VCaP (cell line): ENCODE results near the gene SLX9.

Experiments used
- H3K27ac ChIP-seq: fragments of 450-650 bp; 2 replicates; pipeline ENCODE4 v1.5.1; 2017
- TF ChIP-seq, protein P1 (sequence below): fragments of 450-650 bp; conservative IDR thresholded peaks from 2 replicates; pipeline ENCODE4 v1.5.1; 2017; ENCODE audit warnings: mild to moderate bottlenecking, moderate library complexity

SLX9 gene

DNA sequence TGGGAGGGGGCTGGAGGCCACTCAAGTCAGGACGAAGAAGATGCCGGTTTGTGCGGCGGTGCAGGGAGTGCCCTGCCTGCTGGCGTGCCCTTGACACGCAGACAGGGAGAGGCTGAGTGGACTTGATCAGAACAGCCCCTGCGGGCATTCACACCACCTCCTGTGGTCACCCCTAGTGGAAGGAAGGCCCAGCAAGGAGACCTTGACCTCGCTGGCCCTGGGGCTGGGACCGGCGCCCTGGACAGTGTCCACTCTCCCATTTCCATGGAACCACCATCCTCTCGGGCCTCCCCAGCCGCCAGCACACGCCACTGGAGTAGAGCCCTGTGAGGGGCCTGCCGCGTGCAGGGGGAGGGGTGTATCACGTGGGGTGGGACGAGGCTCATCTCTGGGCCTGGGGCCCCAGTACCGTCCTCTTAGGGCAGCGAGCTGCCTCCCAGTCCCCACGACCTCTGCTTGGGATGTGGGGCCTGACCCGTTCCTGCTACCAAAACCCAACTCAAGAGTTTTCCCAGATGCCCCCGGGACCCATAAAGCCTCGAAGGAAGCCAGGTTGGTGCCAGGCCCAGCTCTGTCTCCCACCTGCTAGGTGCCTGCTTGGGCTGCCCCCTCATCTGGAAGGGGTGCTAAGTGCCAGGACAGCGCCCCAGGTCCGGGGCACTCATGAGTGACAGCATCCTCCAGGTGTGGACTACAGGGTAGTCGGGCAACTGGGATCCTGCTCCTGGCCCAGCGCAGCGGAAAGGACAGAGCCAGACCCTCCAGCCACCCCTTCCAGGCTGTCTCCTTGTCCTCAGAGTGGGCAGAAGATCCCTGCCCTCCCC, 62.8 kb downstream of the SLX9 start:
- TF ChIP-seq, protein P1, sequence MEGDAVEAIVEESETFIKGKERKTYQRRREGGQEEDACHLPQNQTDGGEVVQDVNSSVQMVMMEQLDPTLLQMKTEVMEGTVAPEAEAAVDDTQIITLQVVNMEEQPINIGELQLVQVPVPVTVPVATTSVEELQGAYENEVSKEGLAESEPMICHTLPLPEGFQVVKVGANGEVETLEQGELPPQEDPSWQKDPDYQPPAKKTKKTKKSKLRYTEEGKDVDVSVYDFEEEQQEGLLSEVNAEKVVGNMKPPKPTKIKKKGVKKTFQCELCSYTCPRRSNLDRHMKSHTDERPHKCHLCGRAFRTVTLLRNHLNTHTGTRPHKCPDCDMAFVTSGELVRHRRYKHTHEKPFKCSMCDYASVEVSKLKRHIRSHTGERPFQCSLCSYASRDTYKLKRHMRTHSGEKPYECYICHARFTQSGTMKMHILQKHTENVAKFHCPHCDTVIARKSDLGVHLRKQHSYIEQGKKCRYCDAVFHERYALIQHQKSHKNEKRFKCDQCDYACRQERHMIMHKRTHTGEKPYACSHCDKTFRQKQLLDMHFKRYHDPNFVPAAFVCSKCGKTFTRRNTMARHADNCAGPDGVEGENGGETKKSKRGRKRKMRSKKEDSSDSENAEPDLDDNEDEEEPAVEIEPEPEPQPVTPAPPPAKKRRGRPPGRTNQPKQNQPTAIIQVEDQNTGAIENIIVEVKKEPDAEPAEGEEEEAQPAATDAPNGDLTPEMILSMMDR = no peak
- no peak overlapping the region for H3K27ac ChIP-seq

DNA sequence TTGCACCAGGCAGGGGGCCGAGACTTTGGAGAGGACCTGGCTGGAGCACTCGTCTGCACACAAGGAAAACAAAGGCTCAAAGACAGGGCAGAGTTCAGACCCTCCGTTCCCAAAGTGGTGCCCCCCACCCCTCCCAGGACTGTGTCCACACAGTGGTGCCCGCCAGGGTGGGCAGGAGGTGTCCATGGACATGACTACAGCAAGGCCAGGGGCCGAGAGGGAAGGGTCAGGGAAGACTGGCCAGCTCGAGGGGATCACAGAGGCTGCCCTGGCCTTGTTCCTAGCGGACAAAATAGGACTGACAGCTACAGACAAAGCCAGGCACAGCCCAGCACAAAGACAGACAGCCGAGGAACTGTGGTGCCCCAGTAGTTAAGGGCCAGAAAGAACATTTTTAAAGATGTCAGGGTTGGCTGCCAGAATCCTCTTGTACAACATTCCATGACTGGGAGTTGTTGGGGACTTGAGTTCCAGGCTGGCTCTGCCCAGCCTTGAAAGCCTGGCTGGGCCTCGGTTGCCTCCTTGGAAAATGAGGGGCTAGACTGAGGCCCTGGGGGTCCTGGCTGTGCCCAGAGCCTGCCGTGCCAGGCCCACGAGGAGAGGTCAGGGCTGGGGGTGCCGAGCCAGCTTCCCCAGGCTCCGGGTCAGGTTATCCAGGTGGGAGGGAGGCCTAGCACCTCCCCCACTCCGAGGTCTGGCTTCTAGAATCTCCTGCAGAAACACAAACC, 63.7 kb downstream of the SLX9 start:
- TF ChIP-seq, protein P1 = no peak
- H3K27ac ChIP-seq = no peak overlapping the region

DNA sequence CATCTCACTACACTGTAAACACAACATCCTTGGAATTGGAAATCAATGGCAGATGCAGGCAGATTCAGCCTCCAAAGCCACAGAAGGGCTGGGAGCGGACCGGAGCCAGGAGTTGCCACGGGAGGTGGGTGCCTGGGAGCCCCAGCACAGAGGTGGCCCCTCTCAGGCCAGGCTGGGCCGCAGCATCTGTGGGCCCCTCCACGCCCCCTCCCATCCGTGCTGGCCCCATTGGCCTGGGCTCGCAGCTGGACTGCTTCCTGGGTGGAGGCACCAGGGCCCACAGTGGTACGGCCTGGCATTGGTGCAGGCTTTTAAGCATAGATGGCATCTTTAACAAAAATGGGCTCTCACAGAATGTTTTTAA, 64.2 kb downstream of the SLX9 start:
- TF ChIP-seq, protein P1 = no peak
- no peak overlapping the region for H3K27ac ChIP-seq

DNA sequence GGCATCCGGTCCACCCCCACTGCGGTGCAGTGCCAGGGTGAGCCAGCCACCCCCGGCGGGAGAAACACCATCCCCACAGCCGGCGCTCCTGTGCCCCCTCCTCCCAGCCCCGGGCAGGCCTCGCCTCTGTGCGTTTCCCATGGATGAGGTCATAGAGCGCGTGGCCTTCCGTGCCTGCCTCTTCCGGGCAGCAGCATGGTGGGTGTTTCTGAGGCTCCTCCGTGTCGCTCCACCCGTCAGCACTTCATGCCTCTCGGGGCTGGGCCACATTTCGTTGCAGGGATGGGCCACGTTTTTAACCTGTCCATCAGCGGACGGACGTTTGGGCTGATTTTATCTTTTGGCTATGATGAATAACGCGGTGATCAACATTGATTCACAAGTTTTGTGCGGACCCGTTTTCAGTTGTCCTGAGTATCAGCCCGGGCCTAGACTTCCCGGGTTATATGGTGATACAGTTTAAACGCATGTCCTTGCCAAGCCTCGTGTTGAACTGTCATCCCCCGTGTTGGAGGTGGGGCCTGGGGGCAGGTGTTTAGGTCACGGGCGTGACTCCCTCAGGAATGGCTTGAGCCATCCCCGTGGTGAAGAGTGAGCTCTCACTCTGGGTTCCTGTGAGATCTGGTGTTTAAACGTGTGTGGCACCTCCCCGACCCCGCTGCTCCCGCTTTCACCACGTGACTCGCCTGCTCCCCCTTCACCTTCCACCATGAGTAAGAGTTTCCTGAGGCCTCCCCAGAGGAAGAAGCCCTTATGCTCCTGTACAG, 64.8 kb downstream of the SLX9 start:
- TF ChIP-seq, protein P1 = no peak
- no peak overlapping the region for H3K27ac ChIP-seq

DNA sequence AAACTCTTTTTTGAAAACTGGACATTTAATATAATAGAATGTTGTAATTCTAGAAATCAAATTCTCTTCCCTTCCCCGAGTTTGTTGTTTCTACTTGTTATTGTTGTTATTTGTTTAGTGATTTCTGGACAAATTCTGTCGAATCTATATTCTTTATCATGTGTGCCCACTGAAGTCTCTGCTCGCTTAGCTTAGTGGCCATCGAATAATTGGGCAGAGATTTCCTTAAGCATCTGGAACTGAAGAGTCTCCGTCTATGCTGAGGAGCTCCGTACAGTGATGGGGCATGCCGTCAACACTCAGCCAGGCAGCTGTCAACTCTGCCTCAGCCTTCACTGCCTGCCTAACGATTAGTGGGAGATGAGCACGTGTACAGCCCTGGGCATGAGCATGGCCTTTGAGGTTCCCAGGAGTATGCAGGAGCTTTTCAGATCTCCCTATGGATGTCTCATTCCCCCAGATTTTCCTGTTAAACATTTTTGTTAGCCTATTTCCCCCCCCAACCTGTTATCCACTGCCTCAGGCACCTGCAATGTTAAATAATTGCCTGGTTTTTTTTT, 66.8 kb downstream of the SLX9 start:
- H3K27ac ChIP-seq = no peak overlapping the region
- TF ChIP-seq, protein P1 = no peak

DNA sequence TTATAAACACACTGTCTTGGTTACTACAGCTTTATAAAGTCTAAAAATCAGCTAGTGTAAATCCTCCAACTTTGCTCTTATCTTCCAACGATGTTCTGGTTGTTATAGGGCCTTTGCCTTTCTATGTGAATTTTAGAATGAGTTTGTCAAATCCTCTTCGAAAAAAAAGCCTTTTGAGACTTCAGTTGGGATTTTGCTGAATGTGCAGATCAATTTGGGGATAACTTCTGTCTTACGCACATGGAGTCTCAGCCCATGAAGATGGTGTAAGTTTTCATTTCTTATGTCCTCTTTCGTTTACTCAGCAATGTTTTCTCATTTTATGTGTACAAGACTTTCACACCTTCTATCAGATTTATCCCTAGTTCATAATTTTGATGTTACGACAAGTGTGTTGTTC, 69.8 kb downstream of the SLX9 start:
- H3K27ac ChIP-seq = no peak overlapping the region
- TF ChIP-seq, protein P1 = no peak

DNA sequence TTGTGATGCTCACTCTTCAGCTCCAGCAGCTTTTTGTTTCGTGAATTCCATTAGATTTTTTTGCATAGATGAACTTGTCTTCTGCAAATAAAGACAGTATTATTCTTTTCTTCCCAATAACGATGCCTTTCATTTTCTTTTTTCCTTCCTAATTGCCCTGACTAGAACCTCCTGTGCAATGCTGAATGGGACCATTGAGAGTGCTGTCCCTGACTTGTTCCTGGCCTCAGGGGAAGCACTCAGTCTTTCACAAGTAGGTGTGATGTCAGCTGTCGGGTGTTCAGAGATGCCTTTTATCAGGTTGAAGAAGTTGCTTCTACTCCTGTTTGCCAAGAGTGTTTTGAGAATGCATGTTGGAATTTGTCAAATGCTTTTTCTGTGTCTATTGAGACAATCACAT, 70.3 kb downstream of the SLX9 start:
- H3K27ac ChIP-seq = no peak overlapping the region
- TF ChIP-seq, protein P1 = no peak
